HG03060 (cell line): ENCODE data around the gene AMN.
"Not testable (repeated sequence)": the region's sequence is repeated elsewhere in the genome, so short reads cannot be mapped to it uniquely, and the experiment has no call there.

Experiments
- ATAC-seq: cut with Tn5 transposase; IDR thresholded peaks from one replicate; pipeline ENCODE4 v1.9.1; 2021; ENCODE audit warnings: low read depth, moderate number of reproducible peaks; ENCODE audit not compliant: unreplicated experiment

The AMN gene

DNA sequence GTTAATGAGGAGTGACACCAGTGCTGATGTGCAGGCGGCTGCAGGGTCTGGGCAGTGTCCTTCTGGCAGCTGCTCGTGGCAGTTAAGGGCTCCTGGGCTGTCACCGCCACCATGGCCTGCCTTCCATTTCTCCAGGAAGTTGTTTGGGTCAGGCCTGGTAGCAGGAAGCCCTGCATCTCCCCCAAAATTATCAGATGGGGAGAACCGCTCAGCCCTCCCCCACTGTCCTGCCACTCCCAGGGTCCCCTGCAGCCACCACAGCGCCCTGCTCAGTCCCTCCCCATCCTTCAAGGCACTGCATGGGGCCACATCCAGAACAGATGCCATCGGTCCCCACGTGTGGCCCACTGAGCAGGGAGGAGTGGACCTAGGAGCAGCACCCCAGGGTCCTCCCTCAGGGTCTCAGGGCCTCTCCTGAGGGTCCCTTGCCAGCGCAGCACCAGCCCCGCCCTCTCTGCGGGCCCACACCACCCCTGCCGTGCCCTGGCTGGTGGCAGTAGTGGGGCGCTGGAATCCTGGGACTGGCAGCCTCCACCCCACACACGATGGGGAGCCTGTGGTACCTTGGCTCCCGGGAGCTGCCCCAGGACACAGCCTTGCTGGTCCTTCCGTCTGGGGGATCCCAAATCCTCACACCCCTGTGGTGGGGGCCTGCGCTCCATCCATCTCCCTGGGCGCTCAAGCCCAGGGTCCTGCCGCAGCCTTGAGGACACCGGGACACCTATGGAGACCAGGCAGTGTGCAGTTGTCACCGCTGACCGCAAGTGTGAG, 10.3 kb upstream of the AMN start:
- ATAC-seq: no peak

DNA sequence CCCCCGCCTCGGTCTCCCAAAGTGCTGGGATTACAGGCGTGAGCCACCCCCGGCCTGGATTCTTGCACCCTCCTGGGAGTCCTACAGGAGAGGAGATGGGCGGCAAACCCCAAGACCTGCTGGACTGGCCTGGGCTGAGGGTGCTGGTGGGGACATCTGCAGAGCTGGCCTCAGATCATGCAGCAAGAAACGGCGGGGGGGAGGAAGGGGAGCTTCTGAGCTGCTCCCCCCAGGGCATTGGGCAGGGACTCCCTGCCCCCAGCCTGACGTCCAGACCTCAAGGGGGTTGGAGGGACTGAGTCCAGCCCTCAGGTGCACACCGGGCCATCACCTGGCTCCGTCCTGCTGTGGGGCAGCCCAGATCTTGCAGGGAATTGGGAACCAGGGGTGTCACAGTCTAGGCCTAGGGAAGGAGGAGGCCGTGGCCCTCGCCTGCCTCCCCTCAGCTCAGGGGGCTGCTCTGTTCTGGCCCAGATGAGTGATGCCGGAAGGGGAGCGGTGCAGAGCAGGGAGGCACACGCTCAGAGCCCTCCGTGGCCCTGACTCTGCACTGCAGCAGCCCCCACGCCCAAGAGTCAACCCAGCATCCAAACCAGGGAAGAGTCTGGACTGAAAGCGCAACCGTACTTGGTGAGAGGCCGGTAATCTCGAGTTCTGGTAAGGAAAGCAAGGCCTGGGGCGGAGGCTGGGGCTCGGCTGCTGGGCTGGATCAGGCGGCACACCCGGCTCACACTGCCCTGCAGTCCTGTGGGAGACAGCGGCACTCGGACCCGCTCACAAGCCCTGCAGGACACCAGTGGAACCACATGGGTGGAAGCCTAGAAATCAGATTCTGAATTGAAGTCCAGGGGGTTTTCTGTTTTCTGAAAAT, 8.9 kb upstream of the AMN start:
- no peak for ATAC-seq

DNA sequence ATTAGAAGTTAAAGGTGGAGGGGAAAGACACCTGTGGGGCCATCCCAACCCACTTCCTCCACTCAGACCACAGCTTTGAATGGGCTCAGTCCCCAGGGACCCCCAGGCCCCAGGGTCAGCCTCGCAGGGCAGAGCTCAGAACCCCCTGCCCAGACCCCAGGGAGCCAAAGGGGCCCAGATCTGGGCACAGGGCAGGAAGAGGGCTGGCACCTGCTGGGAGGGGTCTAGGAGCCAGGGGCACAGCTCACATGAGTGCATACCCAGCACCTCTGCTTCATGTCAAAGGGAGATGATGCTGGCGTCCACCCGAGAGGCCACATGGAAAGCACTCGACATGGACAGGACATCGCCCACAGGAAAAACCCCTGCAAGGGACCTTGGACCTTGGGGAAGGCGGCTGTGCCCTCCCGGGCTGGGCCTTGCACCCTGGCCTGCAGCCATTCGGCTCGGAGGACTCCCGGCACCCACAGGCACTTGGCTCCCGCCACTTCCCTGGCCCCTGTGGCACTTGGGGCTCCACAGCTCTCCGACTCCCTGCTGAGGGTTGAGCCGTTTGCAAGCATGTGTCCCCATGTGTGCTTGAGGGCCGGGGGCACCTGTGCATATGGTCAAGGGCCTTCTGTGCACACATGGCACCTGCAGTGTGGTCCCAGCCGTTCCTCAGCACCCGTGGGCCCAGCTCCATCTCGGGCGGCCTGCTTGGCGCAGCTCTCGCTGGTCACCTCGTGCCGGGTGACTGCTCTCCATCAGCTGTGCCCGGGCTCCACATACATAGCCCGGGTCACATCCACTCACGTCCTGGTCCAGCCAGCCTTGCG, 7.8 kb upstream of the AMN start:
- no peak for ATAC-seq

DNA sequence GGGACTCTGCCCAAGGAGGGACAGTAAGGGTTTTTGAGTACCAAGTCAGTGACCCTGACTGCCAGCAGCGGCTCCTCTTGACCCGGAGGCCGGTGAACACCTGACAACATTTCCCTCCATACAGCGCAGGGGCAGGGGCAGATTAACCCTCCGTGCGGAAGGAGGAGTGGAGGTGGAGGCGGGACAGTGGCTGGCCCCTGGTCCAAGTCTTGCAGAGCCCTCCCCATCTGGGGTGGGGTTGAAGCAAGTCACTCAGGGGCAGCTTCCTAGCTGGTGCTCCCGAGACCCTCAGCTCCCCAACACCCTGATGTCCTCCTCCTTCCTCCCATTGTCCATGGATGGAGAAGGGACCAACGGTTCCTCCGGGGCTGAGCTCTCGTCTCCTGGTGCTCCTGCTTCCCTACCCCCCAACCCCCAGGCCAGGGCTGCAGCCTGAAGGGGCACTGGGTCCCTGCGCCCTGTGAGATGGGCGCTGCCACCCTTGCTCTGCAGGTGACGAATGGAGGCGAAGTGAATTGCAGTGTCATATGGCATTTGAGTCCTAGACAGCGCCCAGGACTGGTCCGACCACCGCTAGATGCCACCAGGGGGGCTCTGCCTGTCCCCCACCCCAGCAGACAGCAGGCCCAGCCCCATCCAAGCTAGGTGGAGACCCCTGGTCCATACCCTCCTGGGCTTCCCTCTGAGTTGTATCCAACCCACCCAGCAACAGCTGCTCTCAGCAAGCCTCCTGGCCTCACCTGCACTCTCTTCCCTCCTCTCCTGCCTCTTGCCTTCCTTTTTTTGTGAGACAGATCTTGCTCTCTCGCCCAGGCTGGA, 7.0 kb upstream of the AMN start:
- no peak for ATAC-seq

DNA sequence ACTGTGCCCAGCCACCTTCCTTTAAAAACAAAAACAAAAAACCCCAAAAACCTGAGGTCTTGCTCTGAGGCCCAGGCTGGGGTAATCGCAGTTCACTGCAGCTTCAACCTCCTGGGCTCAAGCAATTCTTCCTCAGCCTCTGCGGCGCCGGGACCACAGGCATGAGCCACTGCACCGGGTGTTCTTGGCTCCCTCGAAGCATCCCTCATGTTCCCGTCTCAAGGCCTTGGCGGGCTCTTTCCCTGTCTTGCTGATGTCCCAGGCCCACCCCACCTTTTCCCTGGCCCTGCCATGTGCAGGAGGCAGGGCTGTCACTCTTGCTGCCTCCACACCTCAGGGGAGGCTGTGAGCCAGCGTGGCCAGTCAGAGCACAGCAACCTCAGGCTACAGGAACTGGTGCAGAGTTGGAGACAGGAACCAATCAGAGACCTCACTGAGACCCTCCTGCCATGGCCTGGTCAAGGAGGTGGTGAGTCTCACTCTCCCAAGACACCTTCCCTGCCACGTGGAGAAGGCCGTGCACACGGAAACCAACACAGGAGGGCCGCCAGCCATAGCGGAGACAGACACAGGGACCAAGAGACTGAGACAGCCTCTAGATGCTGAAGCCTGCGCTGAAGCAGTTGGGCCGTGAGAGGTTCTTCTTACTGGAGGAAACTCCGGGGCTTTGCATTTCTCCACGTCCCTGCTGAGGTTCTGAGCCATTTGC, 6.0 kb upstream of the AMN start:
- no peak for ATAC-seq

DNA sequence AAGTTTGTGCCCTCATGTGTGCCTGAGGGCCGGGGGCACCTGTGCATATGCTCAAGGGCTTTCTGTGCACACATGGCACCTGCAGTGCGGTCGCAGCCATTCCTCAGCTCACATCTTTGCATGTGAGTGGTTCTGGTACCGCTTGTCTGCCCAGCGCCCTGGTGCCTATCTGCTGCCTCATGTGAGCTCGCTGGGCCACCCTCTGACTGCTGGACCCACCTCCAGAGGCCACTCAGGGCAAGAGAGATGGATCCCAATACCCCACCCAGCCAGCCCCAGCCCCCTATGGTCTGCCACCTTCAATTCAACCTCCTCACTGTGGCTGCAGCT, 5.4 kb upstream of the AMN start:
- ATAC-seq: no peak

DNA sequence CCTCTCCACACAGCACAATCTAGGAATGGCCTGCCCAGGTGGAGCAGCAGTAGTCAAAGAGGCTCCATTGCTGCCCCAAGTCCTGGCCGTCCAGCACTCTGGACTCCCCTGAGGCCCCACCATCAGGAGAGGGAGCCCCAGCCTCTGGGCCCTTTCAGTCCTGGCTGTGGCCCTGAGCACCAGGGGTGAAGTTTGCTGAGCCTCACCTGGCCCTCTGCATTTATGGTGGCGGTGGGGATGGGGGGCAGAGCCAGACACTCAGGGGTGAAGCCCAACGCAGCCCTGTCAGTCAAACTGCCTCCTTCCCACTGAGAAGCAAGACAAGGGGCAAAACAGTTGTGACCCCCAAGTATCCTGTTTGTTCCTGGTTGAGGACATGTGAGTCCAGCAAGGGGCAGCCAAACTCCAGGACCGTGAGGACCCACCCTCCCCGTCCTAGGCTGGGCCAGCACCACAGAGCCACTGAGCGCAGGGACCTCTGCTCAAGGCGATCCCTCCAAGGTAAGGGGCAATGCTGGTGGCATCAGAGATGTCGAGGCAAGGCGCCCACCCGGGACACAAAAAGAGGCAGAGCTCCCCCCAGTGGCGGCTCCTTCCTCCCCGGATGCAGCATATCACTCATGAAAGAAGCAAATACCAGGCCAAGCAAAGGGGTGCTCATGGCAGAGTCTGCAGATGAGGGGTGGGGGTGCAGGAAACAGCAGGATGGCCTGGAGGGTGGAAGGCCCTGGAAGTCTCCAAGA, 4.8 kb upstream of the AMN start:
- no peak for ATAC-seq

DNA sequence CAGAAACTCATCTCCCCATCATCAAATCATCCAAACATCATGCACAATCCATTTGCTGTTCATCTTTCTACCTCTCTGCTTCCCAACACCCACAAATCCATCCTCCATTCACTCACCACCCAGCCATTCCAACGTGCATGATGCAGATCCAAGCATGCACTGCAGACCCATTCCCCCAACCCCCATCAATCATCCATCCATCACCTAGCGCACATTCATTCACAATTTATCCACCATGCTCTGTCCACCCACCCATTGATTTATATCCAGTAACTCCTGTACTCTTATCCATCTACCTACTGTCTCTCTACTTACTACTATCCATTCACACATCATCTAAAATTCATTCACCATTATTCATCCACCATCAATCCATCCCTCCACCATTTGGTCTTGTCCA, 4.0 kb upstream of the AMN start:
- no peak for ATAC-seq

DNA sequence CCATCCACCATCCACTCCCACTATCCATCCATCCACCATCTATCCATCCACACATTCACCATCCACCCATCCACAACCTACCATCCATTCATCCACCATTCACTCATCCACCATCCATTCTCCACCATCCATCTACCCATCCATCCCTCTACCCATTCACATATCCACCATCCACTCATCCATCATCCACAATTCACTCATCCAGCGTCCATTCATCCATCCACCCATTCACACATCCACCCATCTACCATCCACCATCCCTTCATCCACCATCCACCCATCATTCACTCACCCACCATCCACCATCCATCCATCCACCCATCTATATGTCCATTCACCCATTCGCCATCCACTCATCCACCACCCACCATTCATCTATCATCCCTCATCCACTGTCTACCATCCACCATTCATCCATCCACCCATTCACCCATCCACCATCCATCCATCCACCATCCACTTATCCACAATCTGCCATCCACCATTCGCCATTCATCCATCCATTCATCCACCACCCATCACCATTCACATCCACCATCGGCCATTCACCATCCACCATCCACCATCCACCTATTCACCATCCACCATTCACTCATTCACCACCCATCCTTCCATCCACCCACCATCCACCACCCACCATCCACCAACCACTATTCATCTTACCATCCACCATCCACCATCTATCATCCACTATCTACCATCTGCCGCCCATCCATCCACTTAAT, 2.0 kb upstream of the AMN start:
- no peak for ATAC-seq

DNA sequence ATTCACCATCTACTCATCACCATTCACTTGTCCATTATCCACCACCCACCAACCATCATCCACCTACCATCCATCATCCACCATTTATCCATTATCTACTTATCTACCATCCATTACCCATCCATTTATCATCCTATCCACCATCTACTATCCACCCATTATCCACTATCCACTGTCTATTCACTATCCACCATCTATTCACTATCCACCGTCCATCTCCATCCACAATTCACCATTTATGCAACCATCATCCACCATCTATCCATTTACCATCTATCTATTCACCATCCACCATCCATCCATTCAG, 1.5 kb upstream of the AMN start:
- no peak for ATAC-seq

DNA sequence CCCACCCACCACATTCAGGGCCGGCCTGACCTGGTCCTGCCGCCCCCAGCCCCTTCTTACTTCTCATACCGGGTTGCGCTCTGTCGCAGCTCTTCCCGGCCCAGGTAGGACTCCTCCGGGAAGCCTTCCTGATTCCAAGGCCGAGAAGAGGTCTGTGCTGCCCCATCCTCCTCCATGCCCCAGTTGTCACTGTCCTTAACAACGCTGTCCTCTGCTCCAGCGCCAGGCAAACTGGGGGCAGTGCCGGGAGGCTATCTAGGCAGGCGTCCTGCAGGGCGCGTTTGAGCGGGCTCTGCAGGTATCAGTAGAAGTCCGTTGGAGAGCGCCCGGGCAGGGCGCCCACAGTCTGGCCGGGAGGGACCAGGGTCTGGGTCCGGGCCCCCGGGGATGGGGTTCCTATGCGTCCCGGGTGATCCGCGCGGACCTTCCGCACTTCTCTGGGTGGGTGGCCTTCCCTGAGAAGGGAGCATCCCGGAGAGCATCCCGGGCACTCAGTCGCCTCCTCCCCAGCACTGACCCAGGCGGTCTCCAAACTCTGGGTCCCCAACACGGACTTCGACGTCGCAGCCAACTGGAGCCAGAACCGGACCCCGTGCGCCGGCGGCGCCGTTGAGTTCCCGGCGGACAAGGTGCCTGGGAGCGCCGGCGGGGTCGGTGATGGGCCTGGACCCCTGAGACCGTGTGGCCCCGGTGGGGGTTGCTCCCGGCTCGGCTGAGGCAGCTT, 900 bp downstream of the AMN start:
- no peak for ATAC-seq

DNA sequence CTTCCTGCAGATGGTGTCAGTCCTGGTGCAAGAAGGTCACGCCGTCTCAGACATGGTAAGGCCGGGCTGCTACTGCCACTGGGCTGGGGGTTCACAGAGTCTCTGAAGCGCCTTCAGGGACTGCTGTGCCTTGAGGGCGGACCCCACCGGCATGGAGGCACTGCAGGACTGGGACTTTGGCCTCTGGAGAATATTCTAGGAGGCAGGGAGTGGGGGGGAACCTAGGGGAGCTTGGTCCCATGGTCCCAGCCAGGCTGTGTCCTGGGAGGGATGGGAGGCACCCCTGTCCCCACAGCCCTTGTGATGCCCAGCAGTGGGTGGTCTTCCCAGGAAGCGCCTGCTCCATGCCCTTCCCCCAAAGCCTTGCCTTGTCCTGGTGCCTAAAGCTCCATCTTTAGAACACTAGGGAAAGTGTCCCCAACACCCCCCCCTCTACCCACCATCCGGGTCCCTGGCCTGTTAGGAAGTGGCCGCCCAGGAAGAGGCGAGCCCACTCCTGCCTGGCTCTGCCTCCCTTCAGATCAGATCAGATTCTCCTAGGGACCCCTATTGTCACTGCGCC, 1.5 kb downstream of the AMN start:
- no peak for ATAC-seq

DNA sequence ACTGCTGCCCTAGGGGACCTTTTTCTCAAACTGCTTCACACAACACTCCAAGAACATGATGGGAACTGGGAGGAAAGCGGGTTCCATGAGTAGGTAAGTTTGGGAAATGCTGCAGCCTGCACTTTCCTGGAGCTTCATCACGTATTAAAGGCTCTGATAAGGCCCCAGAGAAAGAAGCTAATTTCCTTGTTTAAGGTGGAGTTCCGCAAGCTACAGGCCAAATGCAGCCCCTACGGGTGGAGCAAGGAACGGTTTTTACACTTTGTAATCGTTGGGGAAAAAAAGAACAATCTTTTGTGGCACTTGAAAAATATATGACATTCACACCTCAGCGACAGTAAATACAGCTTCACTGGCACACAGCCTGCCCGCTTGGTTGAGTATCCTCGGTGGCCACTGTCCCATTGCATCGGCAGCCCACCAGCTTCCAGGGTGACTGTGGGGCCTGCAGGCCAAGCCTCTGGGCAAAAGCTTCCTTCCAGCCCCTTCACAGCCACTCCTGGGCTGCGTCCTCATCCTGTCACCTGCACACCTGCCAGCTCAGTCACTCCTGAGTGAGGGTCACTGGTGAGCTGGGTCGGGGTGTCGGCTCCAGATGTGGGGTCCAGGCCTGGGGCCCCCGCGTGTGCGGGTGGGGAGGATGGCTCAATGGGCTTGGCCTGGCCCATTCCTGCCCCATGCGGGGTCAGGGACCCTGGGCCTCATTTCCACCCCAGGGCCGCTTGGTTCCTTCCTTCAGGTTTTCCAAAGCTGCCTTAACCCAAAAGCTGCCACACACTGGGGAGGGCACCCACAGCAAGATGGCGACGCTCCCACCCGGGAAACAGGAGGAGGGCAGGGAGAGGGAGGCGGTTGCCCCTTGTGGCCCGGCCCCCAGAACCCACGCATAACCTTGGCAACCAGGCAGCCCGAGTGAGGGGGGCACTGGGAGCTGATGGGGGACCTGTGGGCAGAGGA, 2.4 kb downstream of the AMN start:
- ATAC-seq: no peak

DNA sequence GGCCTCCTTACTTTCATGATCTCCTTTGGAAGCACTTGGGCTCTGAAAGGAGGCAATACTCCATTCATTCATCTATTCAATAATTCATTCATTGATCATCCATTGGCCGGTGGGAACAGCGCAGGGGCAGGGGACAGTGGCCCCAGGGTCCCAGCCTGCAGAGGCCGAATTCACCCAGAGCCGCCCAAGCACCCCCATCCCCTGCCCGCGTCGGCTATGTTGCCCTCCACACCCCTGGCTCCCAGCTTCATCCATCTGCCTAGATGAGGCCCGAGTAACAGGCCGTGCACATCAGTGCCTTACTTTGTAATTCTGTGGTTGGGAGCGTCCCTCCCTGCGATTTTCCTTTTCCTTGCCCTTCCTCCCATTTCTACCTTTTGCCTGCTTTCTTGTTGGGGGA, 3.2 kb downstream of the AMN start:
- no peak for ATAC-seq

DNA sequence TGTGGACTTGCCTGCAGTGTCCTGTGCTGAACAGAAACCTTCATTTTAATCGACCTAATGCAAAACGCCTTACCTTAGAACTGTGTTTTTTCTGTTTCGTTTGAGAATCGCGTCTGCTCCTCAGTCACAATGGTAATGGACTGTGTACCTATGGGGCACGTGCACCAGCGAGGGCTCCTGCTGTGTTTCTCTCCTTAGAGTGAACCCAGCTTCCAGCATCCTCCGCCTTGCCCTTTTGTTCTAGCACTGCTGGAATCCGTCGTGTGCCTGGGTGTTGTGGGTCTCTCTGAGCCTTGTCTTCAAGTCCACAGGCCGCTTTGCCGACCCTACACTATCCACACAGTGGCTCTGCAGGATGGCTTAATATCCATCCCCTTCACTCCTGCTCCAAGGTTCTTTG, 3.6 kb downstream of the AMN start:
- no peak for ATAC-seq

DNA sequence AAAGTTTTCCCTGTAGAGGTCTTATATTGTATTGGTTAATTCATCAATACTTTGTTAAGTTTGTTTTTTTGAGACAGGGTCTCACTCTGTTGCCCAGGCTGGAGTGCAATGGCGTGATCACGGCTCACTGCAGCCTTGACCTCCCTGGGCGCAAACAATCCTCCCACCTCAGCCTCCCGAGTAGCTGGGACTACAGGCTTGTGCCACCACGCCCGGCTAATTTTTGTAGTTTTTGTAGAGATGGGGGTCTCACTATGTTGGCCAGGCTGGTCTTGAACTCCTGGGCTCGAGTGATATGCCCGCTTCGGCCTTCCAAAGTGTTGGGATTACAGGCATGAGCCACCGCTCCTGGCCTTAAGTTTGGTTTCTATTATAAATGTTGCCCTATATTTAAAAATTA, 4.4 kb downstream of the AMN start:
- not testable (repeated sequence) for ATAC-seq
